Measurements from ENCODE around the gene RUFY4.

Gene RUFY4

GRCh38 chr2:218029366-218030360 is 39.4 kb upstream of the RUFY4 start:
- Histone ChIP-seq H3K4me1 (ENCODE audit: insufficient read depth, low read length, severe bottlenecking) (no peaks in the 10 kb centered on the region), H3K79me2 (ENCODE audit: insufficient read depth, low read length) (no peaks in the 10 kb centered on the region), H3K4me3 (ENCODE audit: low read depth, low read length, poor library complexity, severe bottlenecking) (no peak overlapping the region), H3F3A (ENCODE audit: insufficient read depth, low read length) (no peaks in the 10 kb centered on the region), H3K9me3 (ENCODE audit: low read length) (no peaks in the 10 kb centered on the region), H3K9ac (ENCODE audit: low read length) (no peak overlapping the region), H3K27ac (ENCODE audit: low read depth, low read length, poor library complexity, severe bottlenecking) (no peak overlapping the region), H3K36me3 (ENCODE audit: insufficient read depth, low read length) (no peaks in the 10 kb centered on the region), H4K20me1 (ENCODE audit: insufficient read depth, low read length) (no peaks in the 10 kb centered on the region), H3K27me3 (ENCODE audit: insufficient read depth, low read length) (no peaks in the 10 kb centered on the region), H3K9me2 (ENCODE audit: low read depth, low read length) (no peaks in the 10 kb centered on the region), H2AFZ (ENCODE audit: low read length) (no peak overlapping the region), H3K4me2 (ENCODE audit: low read length) (no peak overlapping the region)
- TF ChIP-seq EZH2 (IDR thresholded peaks at IDR 0.05; ENCODE audit: borderline replicate concordance, low read length) (no peak), CTCF (IDR thresholded peaks at IDR 0.05; ENCODE audit: low read length) (no peak)

- Histone ChIP-seq H3K36me3 (ENCODE audit: insufficient read depth, low read length) (no peaks in the 10 kb centered on the region), H4K20me1 (ENCODE audit: insufficient read depth, low read length) (no peaks in the 10 kb centered on the region), H3K27ac (ENCODE audit: low read depth, low read length, poor library complexity, severe bottlenecking) (no peak overlapping the region), H3K27me3 (ENCODE audit: insufficient read depth, low read length) (peaks cover 1% of the 10 kb centered on the region; the same call in 1 of the 2 replicates), H3K4me3 (ENCODE audit: low read depth, low read length, poor library complexity, severe bottlenecking) (no peak overlapping the region), H3K79me2 (ENCODE audit: insufficient read depth, low read length) (no peaks in the 10 kb centered on the region), H3K4me1 (ENCODE audit: insufficient read depth, low read length, severe bottlenecking) (no peaks in the 10 kb centered on the region), H3K9me2 (ENCODE audit: low read depth, low read length) (no peaks in the 10 kb centered on the region), H3K9ac (ENCODE audit: low read length) (no peak overlapping the region), H3K9me3 (ENCODE audit: low read length) (no peaks in the 10 kb centered on the region), H3F3A (ENCODE audit: insufficient read depth, low read length) (no peaks in the 10 kb centered on the region), H3K4me2 (ENCODE audit: low read length) (no peak overlapping the region), H2AFZ (ENCODE audit: low read length) (no peak overlapping the region)
- no peak for TF ChIP-seq CTCF (IDR thresholded peaks at IDR 0.05; ENCODE audit: low read length)
- no peak for TF ChIP-seq EZH2 (IDR thresholded peaks at IDR 0.05; ENCODE audit: borderline replicate concordance, low read length)
Measured at GRCh38 chr2:218030409-218031195, 38.5 kb upstream of the RUFY4 start.

- H3K27me3 ChIP-seq (ENCODE audit: insufficient read depth, low read length), result peaks cover 5% of the 10 kb centered on the region; the same call in 1 of the 2 replicates
- no peak overlapping the region for H3K9ac ChIP-seq (ENCODE audit: low read length)
- H3K4me2 ChIP-seq (ENCODE audit: low read length), result no peak overlapping the region
- no peak overlapping the region for H2AFZ ChIP-seq (ENCODE audit: low read length)
- no peaks in the 10 kb centered on the region for H3F3A ChIP-seq (ENCODE audit: insufficient read depth, low read length)
- no peaks in the 10 kb centered on the region for H3K79me2 ChIP-seq (ENCODE audit: insufficient read depth, low read length)
- no peaks in the 10 kb centered on the region for H3K9me2 ChIP-seq (ENCODE audit: low read depth, low read length)
- H3K27ac ChIP-seq (ENCODE audit: low read depth, low read length, poor library complexity, severe bottlenecking), result no peak overlapping the region
- no peaks in the 10 kb centered on the region for H3K4me1 ChIP-seq (ENCODE audit: insufficient read depth, low read length, severe bottlenecking)
- no peak for TF ChIP-seq CTCF (IDR thresholded peaks at IDR 0.05; ENCODE audit: low read length)
- TF ChIP-seq EZH2 (IDR thresholded peaks at IDR 0.05; ENCODE audit: borderline replicate concordance, low read length), result no peak
- H3K9me3 ChIP-seq (ENCODE audit: low read length), result no peaks in the 10 kb centered on the region
- H3K36me3 ChIP-seq (ENCODE audit: insufficient read depth, low read length), result no peaks in the 10 kb centered on the region
- no peak overlapping the region for H3K4me3 ChIP-seq (ENCODE audit: low read depth, low read length, poor library complexity, severe bottlenecking)
- H4K20me1 ChIP-seq (ENCODE audit: insufficient read depth, low read length), result no peaks in the 10 kb centered on the region
Measured at GRCh38 chr2:218031261-218031660, 37.8 kb upstream of the RUFY4 start.

Data from OCI-LY1 (cell line).